Right lobe of liver (tissue), 6 donors: ENCODE measurements around the gene RXFP4. TPM values are rescaled to one million over a fixed set of nuclear protein-coding genes. Genes with fewer than 3 reads are reported as not detected.
A peak's percentile ranks its signal among the peaks of the same experiment; 100 is the strongest.

ENCODE experiments used
- ATAC-seq, 4 donors: fragments of 200-7000 bp; cut with Tn5 transposase; one replicate each; pipeline ENCODE4 v1.9.1; 2020; ENCODE audit warnings: mild to moderate bottlenecking in 4 of 4, moderate library complexity in 4 of 4
- DNase-seq, 3 donors: peaks; one replicate each; pipeline ENCODE4 v3.0.0-alpha.2; 2020
- H3K27ac ChIP-seq, 3 donors: fragments of 200-600 bp; one replicate each; pipeline ENCODE4 v1.8.0; 2022
- H3K27me3 ChIP-seq, 2 donors: fragments of 200-600 bp; one replicate each; pipeline ENCODE4 v1.8.0; 2022
- H3K36me3 ChIP-seq, 4 donors: fragments of 200-600 bp; sonication (generic) in 1 of 4; one replicate each; pipeline versions ENCODE4 v1.5.1 to v1.8.0; 2017 to 2022; ENCODE audit warnings: control low read depth in 1 of 4
- H3K4me1 ChIP-seq, 4 donors: fragments of 200-600 bp; sonication (generic) in 1 of 4; one replicate each; pipeline versions ENCODE4 v1.5.1 to v1.8.0; 2017 to 2022; ENCODE audit warnings: control low read depth in 1 of 4
- H3K4me3 ChIP-seq, 3 donors: fragments of 200-600 bp; one replicate each; pipeline ENCODE4 v1.8.0; 2022
- H3K9me3 ChIP-seq, 4 donors: fragments of 200-600 bp; sonication (generic) in 1 of 4; one replicate each; pipeline versions ENCODE4 v1.5.1 to v1.8.0; 2017 to 2022; ENCODE audit warnings: control low read depth in 1 of 4
- CTCF ChIP-seq, 4 donors: fragments of 200-600 bp in 3 of 4; fragments of 450-650 bp in 1 of 4; IDR thresholded peaks; one replicate each; pipeline versions ENCODE4 v1.5.1 to v1.8.0; 2016 to 2022; ENCODE audit warnings: antibody characterized with exemption in 4 of 4, mild to moderate bottlenecking in 2 of 4
- POLR2A ChIP-seq: fragments of 450-650 bp; IDR thresholded peaks from one replicate; pipeline ENCODE4 v1.6.1; 2017; ENCODE audit warnings: antibody characterized with exemption, mild to moderate bottlenecking
- WGBS: methylation state at CpG from one replicate; pipeline ENCODE4 v1.1.6; 2018; ENCODE audit warnings: low coverage, low lambda C conversion rate; ENCODE audit not compliant: insufficient coverage; ENCODE audit errors: missing lambda C conversion rate; 5-methylcytosine and 5-hydroxymethylcytosine counted together
- intact Hi-C, 2 donors: fragments of 100-400 bp; cut with DNase I; formaldehyde crosslinking; loops; one replicate each; pipeline versions ENCODE4 v1.11.2 to v1.14.1; 2022
- total RNA-seq, 6 experiments: library from RNA; depleted of rRNA in 2 of 6; stranded (reverse); fragments of >200 nt in 2 of 6; fragmentation: NEBNext Ultra II Directional in 3 of 6; extraction: Animal tissue kit (Norgen Biotek cat#: 25700) in 3 of 6; gene quantifications; one replicate each; pipeline versions ENCODE4 v1.1.0 to v1.2.4, GENCODE V29; 2016 to 2023
- donor health status: DM: no; HTN: yes; CAD: no.
- donor health status: DM: no; HTN: no; CAD: no.
- donor health status: DM: no; HTN: no; CAD: no.
- donor health status: DM: no; HTN: yes; CAD: no.
- donor health status: DM: no; HTN: yes; CAD: no.

RXFP4 gene
- total RNA-seq, 6 experiments from 2014 or later = not detected

DNA sequence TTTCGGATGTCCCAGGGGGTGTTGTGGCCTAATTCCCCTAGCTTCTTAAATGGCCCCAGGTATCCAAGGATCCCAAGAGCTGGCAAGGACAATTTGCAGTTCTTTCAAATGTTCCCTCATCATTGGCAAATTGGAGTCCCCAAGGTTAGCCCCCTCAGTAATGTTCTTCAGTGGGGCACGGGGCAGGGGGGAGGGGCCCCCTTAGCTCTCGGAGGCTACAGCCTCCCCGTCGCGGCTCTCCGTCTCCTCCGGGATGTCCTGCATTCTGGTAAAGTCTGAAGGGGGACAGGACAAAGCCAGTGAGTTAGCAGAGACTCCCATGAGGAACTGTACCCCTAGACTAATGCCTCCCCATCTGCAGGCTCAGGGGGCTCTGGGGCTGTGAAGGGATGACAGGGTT, 6.3 kb downstream of the RXFP4 start:
- TF ChIP-seq CTCF (IDR thresholded peaks at IDR 0.05) = no peak
- no peak for TF ChIP-seq POLR2A
- intact Hi-C loops = no loop called here
- WGBS = 88% methylated on average over 7 of the region's 8 CpGs

DNA sequence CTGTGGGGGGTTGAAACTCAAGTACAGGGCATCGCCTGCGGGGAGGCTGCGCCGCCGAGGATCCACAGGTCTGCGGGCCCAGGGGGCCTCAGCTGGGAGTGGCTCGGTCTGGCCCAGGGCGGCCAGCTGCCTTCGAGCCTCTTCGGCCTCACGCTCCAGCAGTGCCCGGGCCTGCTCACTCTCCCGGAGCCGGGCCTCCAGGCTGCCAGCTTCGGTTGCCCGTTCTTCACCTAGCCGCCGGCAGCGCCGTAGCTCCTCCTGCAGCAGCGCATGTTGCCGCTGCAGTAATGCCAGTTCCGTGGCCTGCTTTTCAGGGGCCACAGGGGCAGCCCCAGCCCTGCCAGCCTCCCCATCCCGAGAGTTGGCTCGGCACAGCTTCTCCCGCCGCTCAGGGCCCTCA, 9.4 kb downstream of the RXFP4 start:
- no peaks in the 10 kb centered on the region for H3K9me3 ChIP-seq
- peaks cover 0 to 59% (median 11%) of the 10 kb centered on the region in 4 donors for H3K36me3 ChIP-seq
- H3K27me3 ChIP-seq = no peaks in the 10 kb centered on the region
- peak in 2 of 4 donors; percentile 14 to 29 for ATAC-seq
- intact Hi-C loops = no loop called here
- TF ChIP-seq CTCF (IDR thresholded peaks at IDR 0.05) = no peak
- no peak for TF ChIP-seq POLR2A
- WGBS = 97% methylated on average over 7 of the region's 27 CpGs
- H3K4me3 ChIP-seq = no peak overlapping the region
- no peak overlapping the region for H3K27ac ChIP-seq
- no peak for DNase-seq
- no peaks in the 10 kb centered on the region for H3K4me1 ChIP-seq

More for the DNA sequence above, 6.3 kb downstream of the RXFP4 start:
- Histone ChIP-seq H3K4me1 (no peaks in the 10 kb centered on the region), H3K4me3 (no peak overlapping the region), H3K36me3 (peaks cover 0 to 35% (median 8%) of the 10 kb centered on the region in 4 donors), H3K9me3 (no peaks in the 10 kb centered on the region), H3K27me3 (no peaks in the 10 kb centered on the region), H3K27ac (no peak overlapping the region)
- ATAC-seq (no peak), DNase-seq (no peak)

DNA sequence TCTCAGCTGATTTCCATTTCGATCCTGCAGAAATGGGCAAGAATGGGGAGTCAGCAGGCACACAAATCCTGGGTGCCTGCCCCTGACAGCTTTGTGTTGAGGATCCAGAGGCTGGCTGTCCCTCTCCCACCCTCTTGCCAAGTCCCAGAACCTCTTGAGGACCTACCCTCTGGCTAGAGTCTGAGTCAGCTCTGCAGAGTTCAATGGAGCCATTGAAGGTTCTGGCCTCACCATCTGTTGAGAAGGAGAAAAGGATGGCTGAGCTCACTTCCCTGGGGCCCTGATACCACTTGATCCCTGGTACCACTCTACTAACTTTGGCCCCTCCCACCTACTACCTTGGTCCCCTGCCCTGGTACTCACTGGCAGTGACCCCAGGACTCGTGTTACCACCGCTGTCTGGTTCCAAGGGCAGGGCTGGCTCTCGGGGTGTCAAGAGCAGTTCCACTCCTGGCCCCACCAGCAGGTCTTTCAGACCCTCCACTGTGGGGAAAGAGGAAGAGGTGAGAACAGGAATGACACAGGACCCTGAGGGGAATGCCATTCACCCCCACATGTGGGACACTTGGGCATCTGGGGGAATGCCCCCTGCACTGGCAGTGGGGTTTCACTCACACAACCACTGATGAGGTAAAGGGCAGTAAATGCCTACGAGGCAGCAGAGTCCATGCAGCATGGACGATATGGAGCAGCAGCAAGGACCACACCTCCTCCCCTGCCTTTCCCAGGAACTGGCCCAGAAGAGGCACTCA, 10.5 kb downstream of the RXFP4 start:
- Histone ChIP-seq H3K9me3 (no peaks in the 10 kb centered on the region), H3K36me3 (peaks cover 0 to 65% (median 11%) of the 10 kb centered on the region in 4 donors), H3K27ac (no peak overlapping the region), H3K4me3 (no peak overlapping the region), H3K4me1 (no peaks in the 10 kb centered on the region), H3K27me3 (no peaks in the 10 kb centered on the region)
- intact Hi-C loops = no loop called here
- TF ChIP-seq CTCF (IDR thresholded peaks at IDR 0.05) = no peak
- no peak for TF ChIP-seq POLR2A
- peak in 1 of 4 donors; percentile 13 for ATAC-seq
- no peak for DNase-seq
- WGBS = 92% methylated on average over 3 of the region's 6 CpGs

DNA sequence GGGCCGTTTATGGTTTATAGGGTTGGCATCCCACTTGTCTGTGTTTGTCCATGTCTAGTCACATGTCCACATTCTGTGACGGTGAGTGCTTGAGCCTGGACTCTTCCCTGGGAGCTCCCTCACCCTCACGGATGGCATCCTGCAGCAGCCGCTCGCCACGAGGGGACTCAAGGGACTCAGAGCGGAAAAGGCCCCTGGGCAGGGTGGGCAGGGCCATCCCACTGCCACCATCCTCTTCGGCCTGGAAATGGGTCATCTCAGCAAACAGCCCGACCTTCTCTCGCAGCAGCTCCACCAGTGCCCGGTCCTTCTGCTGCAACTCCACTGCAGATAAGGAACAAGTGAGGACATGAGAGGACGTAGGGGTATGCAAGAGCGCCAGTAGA, 11.1 kb downstream of the RXFP4 start:
- Histone ChIP-seq H3K4me3 (no peak overlapping the region), H3K27ac (no peak overlapping the region), H3K27me3 (no peaks in the 10 kb centered on the region), H3K9me3 (no peaks in the 10 kb centered on the region), H3K36me3 (peaks cover 0 to 65% (median 10%) of the 10 kb centered on the region in 4 donors), H3K4me1 (no peaks in the 10 kb centered on the region)
- TF ChIP-seq CTCF (IDR thresholded peaks at IDR 0.05) = no peak
- no peak for TF ChIP-seq POLR2A
- 94% methylated on average over 4 of the region's 13 CpGs for WGBS
- no peak for DNase-seq
- peak in 1 of 4 donors; percentile 14 for ATAC-seq
- intact Hi-C loops = no loop called here
